Prostate gland (tissue), 2 donors: ENCODE results near the gene PIKFYVE.
A peak's percentile ranks its signal among the peaks of the same experiment; 100 is the strongest.

ENCODE experiments used
- CTCF ChIP-seq, 4 experiments: fragments of 200-600 bp in 2 of 4; fragments of 450-650 bp in 2 of 4; sonication (generic) in 2 of 4; IDR thresholded peaks; 1 replicate in 3 of 4; 2 replicates in 1 of 4; pipeline ENCODE4 v1.5.1; 2016 to 2019; ENCODE audit warnings: antibody characterized with exemption in 4 of 4, mild to moderate bottlenecking in 2 of 4, moderate library complexity in 2 of 4
- POLR2A ChIP-seq: fragments of 450-650 bp; IDR thresholded peaks from one replicate; pipeline ENCODE4 v1.6.1; 2016; ENCODE audit warnings: antibody characterized with exemption, mild to moderate bottlenecking

- TF ChIP-seq POLR2A: peak; percentile 77
- TF ChIP-seq CTCF (IDR thresholded peaks at IDR 0.05): peak in 1 of 4 experiments; percentile 18
Observed at GRCh38 chr2:208265801-208266552, at the start of gene PIKFYVE.
